Thymus (tissue), 11 donors: ENCODE measurements around the gene OTOGL. TPM values are rescaled to one million over a fixed set of nuclear protein-coding genes. Genes with fewer than 3 reads are reported as not detected.
"Not testable (repeated sequence)": the region's sequence is repeated elsewhere in the genome, so short reads cannot be mapped to it uniquely, and the experiment has no call there.

Experiments
- DNase-seq, 9 donors: peaks; one replicate each; pipeline ENCODE4 v3.0.0-alpha.2; 2013; ENCODE audit warnings: low spot score in 9 of 9, low read depth in 6 of 9, missing footprints in 1 of 9
- H3K27ac ChIP-seq, 2 donors: one replicate each; pipeline ENCODE4 v1.5.1; 2013; ENCODE audit warnings: control low read depth in 1 of 2, low read depth in 1 of 2, low read length in 1 of 2, mild to moderate bottlenecking in 1 of 2, moderate library complexity in 1 of 2
- H3K27me3 ChIP-seq, 2 donors: one replicate each; pipeline ENCODE4 v1.5.1; 2013; ENCODE audit warnings: low read length in 1 of 2; ENCODE audit not compliant: control insufficient read depth in 2 of 2, insufficient read depth in 1 of 2
- H3K36me3 ChIP-seq, 2 donors: one replicate each; pipeline ENCODE4 v1.5.1; 2013; ENCODE audit warnings: low read length in 1 of 2, mild to moderate bottlenecking in 1 of 2, moderate library complexity in 1 of 2; ENCODE audit not compliant: control insufficient read depth in 2 of 2, insufficient read depth in 2 of 2
- H3K4me1 ChIP-seq, 2 donors: one replicate each; pipeline ENCODE4 v1.5.1; 2013; ENCODE audit warnings: low read length in 2 of 2; ENCODE audit not compliant: control insufficient read depth in 2 of 2, insufficient read depth in 2 of 2
- H3K4me3 ChIP-seq, 2 donors: one replicate each; pipeline ENCODE4 v1.5.1; 2013; ENCODE audit warnings: low read length in 2 of 2, control low read depth in 1 of 2, mild to moderate bottlenecking in 1 of 2
- H3K9me3 ChIP-seq, 2 donors: one replicate each; pipeline ENCODE4 v1.5.1; 2013; ENCODE audit warnings: low read length in 1 of 2, mild to moderate bottlenecking in 1 of 2; ENCODE audit not compliant: control insufficient read depth in 2 of 2, insufficient read depth in 1 of 2
- WGBS: extraction: QIAGEN DNeasy Blood & Tissue Kit; methylation state at CpG from one replicate; pipeline ENCODE4 v1.1.7; 2013; 5-methylcytosine and 5-hydroxymethylcytosine counted together
- polyA plus RNA-seq: library from polyadenylated mRNA; stranded (reverse); fragments of 200-250 nt; gene quantifications from one replicate; pipeline ENCODE4 v1.2.3, GENCODE V29; 2013
- total RNA-seq: library from RNA; stranded (reverse); fragments of 120-200 nt; gene quantifications from one replicate; pipeline ENCODE4 v1.2.4, GENCODE V29; 2013
- donor health status: healthy.

OTOGL gene
- total and polyA plus RNA-seq, 2 donors, result 0.42 to 0.73 TPM

- 84% methylated on average over 5 of the region's 5 CpGs for WGBS
- Histone ChIP-seq H3K4me1 (no peaks in the 10 kb centered on the region), H3K27ac (no peak overlapping the region), H3K9me3 (peaks cover 0 to 7% of the 10 kb centered on the region in 2 donors), H3K27me3 (no peaks in the 10 kb centered on the region), H3K36me3 (no peaks in the 10 kb centered on the region), H3K4me3 (no peak overlapping the region)
- DNase-seq, result no peak
Observed at GRCh38 chr12:80291108-80291754, 191.9 kb downstream of the OTOGL start.

- 80% methylated on average over 1 of the region's 1 CpG for WGBS
- Histone ChIP-seq H3K4me1 (no peaks in the 10 kb centered on the region), H3K36me3 (no peaks in the 10 kb centered on the region), H3K27me3 (no peaks in the 10 kb centered on the region), H3K4me3 (no peak overlapping the region), H3K9me3 (peaks cover 0 to 7% of the 10 kb centered on the region in 2 donors), H3K27ac (no peak overlapping the region)
- DNase-seq, result no peak
Observed at GRCh38 chr12:80293347-80293746, 194.0 kb downstream of the OTOGL start.

- 61% methylated on average over 1 of the region's 1 CpG for WGBS
Observed at GRCh38 chr12:80293759-80294158, 194.4 kb downstream of the OTOGL start.

GRCh38 chr12:80299219-80299618, 199.9 kb downstream of the OTOGL start:
- DNase-seq, result no peak
- no peaks in the 10 kb centered on the region for H3K27me3 ChIP-seq
- 100% methylated on average over 1 of the region's 1 CpG for WGBS

More at GRCh38 chr12:80293759-80294158, 194.4 kb downstream of the OTOGL start:
- no peaks in the 10 kb centered on the region for H3K27me3 ChIP-seq
- H3K4me1 ChIP-seq, result no peaks in the 10 kb centered on the region
- H3K9me3 ChIP-seq, result peaks cover 0 to 7% of the 10 kb centered on the region in 2 donors
- DNase-seq, result no peak
- H3K27ac ChIP-seq, result no peak overlapping the region
- H3K4me3 ChIP-seq, result no peak overlapping the region
- H3K36me3 ChIP-seq, result no peaks in the 10 kb centered on the region

GRCh38 chr12:80299976-80300375, 200.6 kb downstream of the OTOGL start:
- no peak overlapping the region for H3K4me3 ChIP-seq
- whole genome bisulfite sequencing, result 93% methylated on average over 3 of the region's 3 CpGs
- no peaks in the 10 kb centered on the region for H3K27me3 ChIP-seq
- no peak for DNase-seq
- no peaks in the 10 kb centered on the region for H3K36me3 ChIP-seq
- H3K4me1 ChIP-seq, result no peaks in the 10 kb centered on the region
- H3K9me3 ChIP-seq, result no peaks in the 10 kb centered on the region
- H3K27ac ChIP-seq, result no peak overlapping the region

More at GRCh38 chr12:80299219-80299618, 199.9 kb downstream of the OTOGL start:
- no peaks in the 10 kb centered on the region for H3K9me3 ChIP-seq
- H3K4me1 ChIP-seq, result no peaks in the 10 kb centered on the region
- H3K4me3 ChIP-seq, result no peak overlapping the region
- no peak overlapping the region for H3K27ac ChIP-seq
- H3K36me3 ChIP-seq, result no peaks in the 10 kb centered on the region

GRCh38 chr12:80307436-80307835, 208.1 kb downstream of the OTOGL start:
- H3K27ac ChIP-seq, H3K4me1 ChIP-seq, H3K9me3 ChIP-seq, DNase-seq, H3K36me3 ChIP-seq, H3K4me3 ChIP-seq, H3K27me3 ChIP-seq: not testable (repeated sequence)
- 97% methylated on average over 27 of the region's 27 CpGs for WGBS

- DNase-seq, result no peak
- Histone ChIP-seq H3K27ac (no peak overlapping the region), H3K4me3 (no peak overlapping the region), H3K27me3 (no peaks in the 10 kb centered on the region), H3K9me3 (no peaks in the 10 kb centered on the region), H3K4me1 (no peaks in the 10 kb centered on the region), H3K36me3 (no peaks in the 10 kb centered on the region)
- WGBS, result 62% methylated on average over 3 of the region's 3 CpGs
Observed at GRCh38 chr12:80313209-80313608, 213.9 kb downstream of the OTOGL start.

GRCh38 chr12:80314741-80315140, 215.4 kb downstream of the OTOGL start:
- Histone ChIP-seq H3K27ac (no peak overlapping the region), H3K4me1 (no peaks in the 10 kb centered on the region), H3K36me3 (no peaks in the 10 kb centered on the region), H3K9me3 (no peaks in the 10 kb centered on the region), H3K27me3 (no peaks in the 10 kb centered on the region), H3K4me3 (no peak overlapping the region)
- 94% methylated on average over 1 of the region's 1 CpG for WGBS
- no peak for DNase-seq

GRCh38 chr12:80316222-80316621, 216.9 kb downstream of the OTOGL start:
- H3K4me1 ChIP-seq, result no peaks in the 10 kb centered on the region
- H3K36me3 ChIP-seq, result no peaks in the 10 kb centered on the region
- H3K27me3 ChIP-seq, result no peaks in the 10 kb centered on the region
- no peak for DNase-seq
- WGBS, result 93% methylated on average over 2 of the region's 2 CpGs
- no peak overlapping the region for H3K4me3 ChIP-seq
- no peaks in the 10 kb centered on the region for H3K9me3 ChIP-seq
- no peak overlapping the region for H3K27ac ChIP-seq
